GM18873 (cell line): ENCODE measurements around the gene CATSPERD.
"Not testable (repeated sequence)": the region's sequence is repeated elsewhere in the genome, so short reads cannot be mapped to it uniquely, and the experiment has no call there.

ENCODE experiments used
- ATAC-seq: cut with Tn5 transposase; IDR thresholded peaks from one replicate; pipeline ENCODE4 v1.9.1; 2021; ENCODE audit warnings: mild to moderate bottlenecking, moderate library complexity, moderate number of reproducible peaks; ENCODE audit not compliant: unreplicated experiment, low FRiP score

CATSPERD gene

DNA sequence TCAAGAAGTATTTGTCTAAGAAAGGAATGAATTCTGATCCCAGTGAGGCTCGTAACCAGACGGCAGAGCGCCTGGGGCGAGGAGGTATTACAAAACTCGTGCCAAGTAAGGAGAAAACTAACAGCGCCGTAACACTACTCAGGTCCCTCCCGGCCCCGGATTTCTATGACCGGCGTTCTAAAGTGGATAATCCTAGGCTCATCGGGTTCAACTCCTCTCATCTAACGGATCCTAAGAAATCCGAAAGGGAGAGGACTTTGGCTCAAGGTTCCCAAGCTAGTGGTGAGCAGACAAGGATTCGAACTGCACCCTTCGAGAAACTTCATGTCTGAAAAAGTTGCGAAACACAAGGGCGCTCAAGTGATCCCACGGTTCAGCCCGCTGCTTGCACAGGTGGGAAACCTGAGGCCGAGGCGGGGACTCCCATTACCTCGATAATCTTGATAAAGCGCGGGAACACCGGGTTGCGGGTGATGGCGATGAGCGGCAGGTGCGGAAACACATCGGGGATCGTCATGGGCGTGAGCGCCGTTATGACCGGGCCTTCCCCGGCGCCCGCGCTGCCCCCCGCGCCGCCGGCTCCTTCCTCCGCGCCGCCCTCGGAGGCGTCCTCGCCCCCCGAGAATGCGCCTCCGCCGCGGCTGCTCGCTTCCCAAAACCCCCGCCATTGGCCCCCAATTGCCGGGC, 1.0 kb upstream of the CATSPERD start:
- ATAC-seq: no peak

DNA sequence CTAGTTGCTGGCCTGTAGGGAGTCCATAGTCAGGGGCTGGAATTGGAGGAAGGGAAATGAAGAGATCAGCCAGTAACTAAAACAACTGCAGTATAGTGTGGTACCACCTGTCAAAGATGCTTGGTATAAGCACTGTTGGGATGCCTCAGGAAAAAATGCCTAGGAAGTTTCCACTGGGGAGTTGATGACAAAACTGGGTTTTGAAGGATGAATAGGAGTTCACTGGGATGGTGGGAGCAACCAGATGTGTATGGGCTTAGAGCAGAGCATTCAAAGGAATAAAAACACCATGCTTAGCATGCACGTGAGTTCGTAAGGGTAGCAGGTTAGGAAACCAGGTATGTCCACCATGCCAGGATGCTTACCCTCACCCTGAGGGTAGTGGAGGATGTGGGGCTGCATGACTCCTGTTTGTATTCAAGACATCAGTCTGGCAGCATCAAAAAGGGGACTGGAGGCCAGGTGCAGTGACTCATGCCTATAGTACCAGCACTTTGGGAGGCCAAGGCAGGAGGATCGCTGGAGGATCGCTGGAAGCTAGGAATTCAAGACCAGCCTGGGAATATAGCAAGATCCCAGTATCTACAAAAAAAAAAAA, 7.1 kb downstream of the CATSPERD start:
- no peak for ATAC-seq

DNA sequence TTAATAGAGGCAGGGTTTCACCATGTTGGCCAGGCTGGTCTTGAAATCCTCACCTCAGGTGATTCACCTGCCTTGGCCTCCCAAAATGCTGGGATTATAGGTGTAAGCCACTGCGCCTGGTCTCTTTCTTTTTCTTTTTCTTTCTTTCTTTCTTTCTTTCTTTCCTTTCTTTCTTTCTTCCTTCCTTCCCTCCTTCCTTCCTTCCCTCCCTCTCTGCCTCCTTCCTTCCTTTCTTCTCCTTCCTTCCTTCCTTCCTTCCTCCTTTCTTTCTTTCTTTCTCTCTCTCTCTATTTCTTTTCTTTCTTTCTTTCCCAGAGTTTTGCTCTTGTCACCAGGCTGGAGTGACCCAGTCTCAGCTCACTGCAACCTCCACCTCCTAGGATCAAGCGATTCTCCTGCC, 12.7 kb downstream of the CATSPERD start:
- not testable (repeated sequence) for ATAC-seq

DNA sequence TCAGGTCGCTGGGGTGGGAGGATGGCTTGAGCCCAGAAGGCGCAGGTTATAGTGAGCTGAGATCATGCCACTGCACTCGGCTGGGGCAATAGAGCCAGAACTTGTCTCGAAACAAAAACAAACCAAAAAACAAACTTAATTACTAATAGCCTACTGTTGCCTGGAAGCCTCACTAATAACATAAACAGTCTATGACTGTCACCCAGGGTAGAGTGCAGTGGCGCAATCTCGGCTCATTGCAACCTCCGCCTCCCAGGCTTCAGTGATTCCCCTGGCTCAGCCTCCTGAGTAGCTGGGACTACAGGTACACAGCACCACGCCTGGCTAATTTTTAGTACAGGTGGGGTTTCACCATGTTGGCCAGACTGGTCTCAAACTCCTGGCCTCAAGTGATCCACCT, 18.0 kb downstream of the CATSPERD start:
- no peak for ATAC-seq

DNA sequence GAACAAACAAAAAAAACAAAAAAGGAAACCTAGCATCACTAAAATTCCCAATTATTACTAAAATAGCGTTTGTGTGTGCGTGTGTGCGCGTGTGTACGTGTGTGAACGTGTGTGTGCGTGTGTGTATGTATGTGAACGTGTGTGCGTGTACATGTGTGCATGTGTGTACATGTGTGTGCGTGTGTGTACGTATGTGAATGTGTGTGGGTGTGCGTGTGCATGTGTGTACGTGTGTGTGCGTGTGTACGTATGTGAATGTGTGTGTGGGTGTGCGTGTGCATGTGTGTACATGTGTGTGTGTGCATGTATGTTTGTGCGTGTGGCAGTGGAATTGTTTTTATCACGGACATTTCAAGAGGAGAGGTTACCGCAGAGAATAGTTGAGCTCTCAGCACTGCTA, 21.6 kb downstream of the CATSPERD start:
- ATAC-seq: no peak

DNA sequence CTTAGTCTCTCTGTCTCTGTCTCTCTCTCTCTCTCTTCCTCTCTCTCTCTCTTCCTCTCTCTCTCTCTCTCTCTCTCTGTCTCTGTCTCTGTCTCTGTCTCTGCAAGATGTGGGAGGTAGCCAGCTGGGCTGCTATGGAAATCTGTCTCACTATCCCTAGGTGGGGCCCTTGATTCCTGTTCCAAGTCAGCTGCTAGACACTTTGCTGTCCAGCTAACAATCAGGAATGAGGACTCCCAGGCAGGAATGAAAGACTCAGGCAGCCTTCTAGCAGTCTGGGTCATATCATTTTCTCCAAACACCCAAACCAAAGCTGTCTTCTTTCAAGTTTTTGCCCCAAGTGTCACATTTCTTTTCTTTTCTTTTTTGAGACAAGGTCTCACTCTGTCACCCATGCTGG, 23.2 kb downstream of the CATSPERD start:
- no peak for ATAC-seq

DNA sequence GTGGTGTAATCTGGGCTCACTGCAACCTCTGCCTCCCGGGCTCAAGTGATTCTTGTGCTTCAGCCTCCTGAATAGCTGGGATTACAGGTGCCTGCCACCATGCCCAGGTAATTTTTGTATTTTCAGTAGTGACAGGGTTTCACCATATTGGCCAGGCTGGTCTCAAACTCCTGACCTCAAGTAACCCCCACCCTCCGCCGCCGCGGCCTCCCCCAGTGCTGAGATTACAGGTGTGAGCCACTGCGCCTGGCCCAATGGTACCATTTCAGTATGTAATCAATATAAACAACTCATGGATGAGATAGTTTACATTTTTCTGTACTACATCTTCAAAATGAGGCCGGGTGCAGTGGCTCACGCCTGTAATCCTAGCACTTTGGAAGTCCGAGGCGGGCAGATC, 24.6 kb downstream of the CATSPERD start:
- not testable (repeated sequence) for ATAC-seq

DNA sequence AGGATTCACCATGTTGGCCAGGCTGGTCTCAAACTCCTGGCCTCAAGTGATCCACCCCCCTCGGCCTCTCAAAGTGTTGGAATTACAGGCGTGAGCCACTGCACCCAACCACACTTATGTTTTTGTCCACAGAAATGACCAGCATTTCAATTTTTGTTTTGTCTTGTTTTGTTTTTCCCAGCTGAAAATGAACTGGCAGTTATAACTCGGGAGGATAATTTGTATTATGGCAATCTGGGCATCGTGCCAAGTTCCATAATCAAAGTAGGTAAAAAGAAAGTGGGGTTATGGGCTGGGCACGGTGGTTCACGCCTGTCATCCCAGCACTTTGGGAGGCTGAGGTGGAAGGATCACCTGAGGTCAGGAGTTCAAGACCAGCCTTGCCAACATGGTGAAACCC, 28.5 kb downstream of the CATSPERD start:
- not testable (repeated sequence) for ATAC-seq

DNA sequence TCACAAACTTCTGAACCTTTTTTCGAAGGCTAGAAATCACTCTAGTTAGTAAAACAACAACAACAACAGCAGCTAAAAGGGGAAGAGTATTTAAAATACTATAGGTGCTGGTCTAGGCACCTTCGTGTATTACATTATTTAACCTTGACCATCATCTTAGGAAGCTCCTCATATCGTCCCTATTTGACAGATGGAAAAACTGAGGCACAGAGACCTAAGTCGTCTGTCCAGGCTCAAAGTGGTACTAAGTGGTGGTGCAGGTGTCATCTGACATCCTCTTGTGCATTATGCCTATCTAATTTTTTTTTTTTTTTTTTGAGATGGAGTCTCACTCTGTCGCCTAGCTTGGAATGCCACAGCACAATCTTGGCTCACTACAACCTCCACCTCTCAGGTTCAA, 29.1 kb downstream of the CATSPERD start:
- no peak for ATAC-seq

DNA sequence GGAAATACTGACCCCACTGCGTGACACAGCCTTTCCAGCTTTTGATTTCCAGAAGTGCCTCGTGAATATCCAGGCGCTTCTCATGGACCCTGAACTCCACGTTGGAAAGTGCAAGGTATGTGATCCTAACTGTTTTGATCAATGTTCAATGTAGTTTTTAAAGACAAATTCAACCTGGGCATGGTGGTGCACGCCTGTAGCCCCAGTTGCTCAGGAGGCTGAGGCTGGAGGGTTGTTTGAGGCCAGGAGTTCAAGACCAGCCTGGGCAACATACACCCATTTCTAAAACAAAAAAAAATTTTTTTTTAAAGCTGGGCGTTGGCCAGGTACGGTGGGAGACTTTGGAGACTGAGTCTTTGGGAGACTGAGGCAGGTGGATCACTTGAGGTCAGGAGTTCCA, 31.3 kb downstream of the CATSPERD start:
- ATAC-seq: no peak

DNA sequence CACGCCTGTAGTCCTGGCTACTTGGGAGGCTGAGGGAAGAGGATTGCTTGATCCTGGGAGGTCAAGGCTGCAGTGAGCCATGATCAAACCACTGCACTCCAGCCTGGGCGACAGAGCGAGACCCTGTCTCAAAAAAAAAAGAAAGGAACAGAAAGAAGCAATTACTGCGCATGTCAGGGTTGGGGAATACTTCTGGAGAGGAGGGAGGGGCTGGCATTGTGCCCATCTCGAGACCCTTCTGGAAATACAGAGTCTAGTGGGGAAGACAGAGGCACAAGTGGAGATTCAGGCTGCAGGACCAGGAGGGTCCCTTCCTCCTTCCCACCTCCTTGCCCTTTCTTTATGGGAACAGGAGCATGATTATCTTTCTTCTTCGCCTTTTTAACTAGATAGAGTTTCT, 33.3 kb downstream of the CATSPERD start:
- no peak for ATAC-seq

DNA sequence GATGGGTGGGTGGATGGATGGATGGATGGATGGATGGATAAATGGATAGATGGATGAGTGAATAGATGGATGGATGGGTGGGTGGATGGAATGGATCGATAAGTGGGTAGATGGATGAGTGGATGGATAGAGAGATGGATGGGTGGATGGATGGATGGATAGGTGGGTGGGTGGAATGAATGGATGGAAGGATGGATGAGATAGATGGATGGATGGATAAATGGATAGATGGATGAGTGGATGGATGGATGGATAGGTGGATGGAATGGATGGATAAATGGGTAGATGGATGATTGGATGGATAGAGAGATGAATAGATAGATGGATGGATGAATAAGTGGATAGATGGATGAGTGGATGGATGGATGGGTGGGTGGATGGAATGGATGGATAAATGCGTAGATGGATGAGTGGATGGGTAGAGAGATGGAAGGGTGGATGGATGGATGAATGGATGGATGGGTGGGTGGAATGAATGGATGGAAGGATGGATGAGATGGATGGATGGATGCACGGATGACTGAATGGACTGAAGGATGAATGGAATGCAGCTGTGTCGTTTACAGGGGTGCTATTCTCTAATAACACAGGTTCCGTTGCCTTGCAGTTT, 42.3 kb downstream of the CATSPERD start:
- ATAC-seq: no peak

DNA sequence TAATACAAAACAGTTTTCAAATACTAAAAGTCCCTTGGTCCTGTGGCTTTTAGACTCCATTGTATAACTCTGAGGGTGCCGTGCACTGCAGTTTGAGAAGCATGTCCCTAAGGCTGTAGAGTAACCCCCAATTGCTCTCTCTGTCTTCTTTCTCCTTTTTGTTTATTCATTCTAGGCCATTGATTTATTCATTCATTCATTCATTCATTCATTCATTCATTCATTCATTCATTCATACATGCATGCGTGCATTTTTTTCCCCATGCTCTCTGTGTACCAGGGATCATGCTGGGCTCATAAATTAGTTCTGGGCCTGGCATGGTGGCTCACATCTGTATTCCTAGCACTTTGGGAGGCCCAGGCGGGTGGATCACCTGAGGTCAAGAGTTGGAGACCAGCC, 44.8 kb downstream of the CATSPERD start:
- ATAC-seq: no peak

DNA sequence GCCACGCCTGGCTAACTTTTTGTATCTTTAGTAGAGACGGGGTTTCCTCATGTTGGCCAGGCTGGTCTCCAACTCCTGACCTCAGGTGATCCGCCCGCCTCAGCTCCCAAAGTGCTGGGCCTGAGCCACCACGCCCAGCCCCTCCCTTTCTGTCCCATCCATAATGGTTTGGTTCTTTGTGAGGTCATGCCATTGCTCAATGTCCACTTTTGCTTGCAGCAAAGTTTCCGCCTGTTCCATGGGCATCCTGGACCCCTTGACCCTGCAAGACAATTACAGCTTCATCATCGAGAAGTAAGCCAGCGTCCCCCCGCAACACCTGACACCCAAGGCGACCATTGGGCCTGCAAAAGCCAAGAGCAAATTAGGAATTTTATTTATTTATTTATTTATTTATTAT, 47.5 kb downstream of the CATSPERD start:
- no peak for ATAC-seq

DNA sequence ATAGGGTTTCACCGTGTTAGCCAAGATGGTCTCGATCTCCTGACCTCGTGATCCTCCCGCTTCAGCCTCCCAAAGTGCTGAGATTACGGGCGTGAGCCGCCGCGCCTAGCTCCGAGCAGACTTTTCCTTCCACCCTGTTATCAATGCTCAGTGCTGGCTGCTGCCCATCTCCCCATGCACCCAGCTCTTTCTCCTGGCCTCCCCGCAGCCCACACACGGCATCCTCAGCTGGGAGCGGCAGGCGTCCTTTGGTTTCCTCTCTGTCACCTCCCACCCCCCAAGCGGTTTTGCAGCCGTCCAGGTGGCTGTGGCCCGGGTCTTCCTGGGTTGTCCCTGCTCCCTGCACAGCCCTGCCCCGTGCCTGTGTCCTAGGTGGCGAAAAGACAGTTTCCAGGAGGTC, 52.0 kb downstream of the CATSPERD start:
- no peak for ATAC-seq

DNA sequence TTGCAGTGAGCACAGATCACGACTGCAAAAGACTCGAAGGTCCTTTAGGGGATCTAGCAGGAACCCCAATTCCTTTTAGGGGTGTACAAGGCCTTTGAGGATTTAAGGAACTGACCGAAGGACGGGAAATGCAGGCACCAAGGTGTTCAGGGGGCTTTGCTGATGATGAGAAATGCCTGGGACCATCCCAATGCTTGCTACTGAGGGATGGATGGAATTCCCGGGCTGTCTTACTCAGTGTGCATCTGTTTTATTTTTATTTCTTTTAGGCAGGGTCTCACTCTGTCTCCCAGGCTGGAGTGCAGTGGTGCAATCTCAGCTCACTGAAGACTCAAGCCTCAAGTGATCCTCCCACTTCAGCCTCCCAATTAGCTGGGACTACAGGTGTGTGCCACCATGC, 52.8 kb downstream of the CATSPERD start:
- no peak for ATAC-seq

DNA sequence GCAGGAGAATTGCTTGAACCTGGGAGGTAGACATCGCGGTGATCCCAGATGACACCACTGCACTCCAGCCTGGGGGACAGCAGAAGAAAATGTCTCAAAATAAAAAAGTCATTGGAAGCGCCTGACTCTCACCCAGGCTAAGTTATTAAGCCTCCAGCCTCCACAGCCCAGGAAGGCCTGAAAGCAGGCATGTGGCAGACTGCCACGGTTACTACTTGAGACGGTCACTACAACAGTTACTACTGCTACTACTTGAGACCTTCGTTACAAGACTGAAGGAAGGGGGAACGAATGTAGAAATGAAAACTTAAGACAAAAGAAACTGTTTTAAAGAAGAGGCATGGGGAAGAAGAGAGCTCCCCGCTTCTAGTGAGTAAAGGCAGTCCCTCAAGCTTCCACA, 54.5 kb downstream of the CATSPERD start:
- ATAC-seq: no peak

DNA sequence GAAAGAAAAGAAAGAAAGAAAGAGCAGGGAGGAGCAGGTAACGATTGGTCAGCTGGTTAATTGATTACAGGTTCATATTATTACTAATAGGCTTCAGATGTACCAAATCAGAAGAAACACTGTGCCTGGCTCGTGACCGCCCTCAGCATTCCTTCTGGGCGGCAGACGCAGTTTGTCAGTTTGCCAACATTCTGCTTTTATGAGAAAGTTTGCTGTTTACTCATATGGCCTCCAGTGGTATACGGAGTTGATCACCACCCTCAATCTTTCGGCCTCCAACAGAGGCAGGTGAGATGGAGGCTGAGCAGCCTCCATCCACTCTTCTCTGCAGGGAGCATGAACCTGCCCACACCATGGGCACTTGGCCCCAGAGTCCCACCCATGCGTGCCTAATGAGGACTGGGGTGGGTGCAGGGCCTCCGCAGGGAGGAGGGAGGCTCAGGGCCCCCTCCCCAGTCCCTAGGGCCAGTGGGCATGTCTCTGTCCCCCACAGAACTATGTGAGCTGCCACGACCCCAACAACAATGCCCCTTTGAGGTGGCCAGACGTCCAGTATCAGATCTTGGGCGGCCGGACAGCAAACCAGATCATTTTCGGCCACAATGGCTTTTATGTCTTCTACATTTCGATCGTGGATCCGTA, 55.4 kb downstream of the CATSPERD start:
- ATAC-seq: no peak

DNA sequence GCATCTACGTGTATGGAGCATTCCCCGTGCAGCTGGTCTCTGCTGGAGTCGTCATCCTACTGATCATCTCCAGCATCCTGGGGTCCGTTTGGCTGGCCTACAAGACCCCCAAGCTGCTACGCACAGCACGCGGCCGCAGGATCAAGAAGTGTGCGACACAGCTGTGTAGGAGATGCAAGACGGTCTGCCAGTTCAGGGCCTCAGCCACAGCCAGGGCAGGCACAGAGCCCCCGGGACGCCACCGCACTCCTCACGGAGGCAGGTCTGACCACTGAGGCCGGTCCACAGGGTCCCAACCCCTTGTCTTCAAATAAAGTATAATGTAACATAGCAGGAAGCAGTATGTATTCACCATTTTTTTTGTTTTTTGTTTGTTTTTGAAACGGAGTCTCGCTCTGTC, 58.0 kb downstream of the CATSPERD start:
- no peak for ATAC-seq

DNA sequence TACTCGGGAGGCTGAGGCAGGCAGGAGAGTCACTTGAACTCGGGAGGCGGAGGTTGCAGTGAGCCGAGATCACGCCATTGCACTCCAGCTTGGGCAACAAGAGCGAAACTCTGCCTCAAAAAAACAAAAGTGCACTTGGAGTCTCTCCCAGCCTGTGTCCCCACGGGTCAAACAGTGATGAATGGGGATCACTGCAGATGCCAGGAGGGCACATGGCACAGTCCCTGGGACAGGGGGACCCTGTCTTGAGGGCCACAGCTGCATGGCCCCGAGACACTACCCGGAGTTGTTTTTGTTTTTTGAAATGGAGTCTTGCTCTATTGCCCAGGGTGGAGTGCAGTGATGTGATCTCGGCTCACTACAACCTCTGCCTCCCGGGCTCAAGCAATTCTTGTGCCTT, 60.5 kb downstream of the CATSPERD start:
- not testable (repeated sequence) for ATAC-seq

DNA sequence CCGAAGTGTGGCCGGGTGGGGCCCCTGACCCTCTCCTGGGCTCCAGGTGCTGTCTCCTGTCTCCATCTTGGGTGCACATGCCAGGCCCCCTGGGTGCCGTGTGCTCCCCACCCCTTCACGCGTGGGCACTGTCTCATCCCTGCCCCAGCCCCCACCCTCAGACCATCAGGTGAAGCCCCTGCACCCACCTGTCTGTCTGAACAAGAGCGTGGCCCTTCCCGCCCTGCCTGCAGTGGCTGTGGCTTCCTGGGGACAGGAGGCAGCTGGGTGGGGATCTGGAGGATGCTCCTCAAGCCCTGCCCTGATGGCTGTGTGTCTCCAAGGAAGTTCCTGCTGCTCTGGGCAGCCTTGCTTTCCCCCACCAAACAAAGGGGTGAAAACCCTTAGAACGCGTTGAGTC, 61.9 kb downstream of the CATSPERD start:
- ATAC-seq: no peak
